Measurements from ENCODE around the gene EXTL2.
"Not testable (repeated sequence)": the region's sequence is repeated elsewhere in the genome, so short reads cannot be mapped to it uniquely, and the experiment has no call there.

Gene EXTL2

DNA sequence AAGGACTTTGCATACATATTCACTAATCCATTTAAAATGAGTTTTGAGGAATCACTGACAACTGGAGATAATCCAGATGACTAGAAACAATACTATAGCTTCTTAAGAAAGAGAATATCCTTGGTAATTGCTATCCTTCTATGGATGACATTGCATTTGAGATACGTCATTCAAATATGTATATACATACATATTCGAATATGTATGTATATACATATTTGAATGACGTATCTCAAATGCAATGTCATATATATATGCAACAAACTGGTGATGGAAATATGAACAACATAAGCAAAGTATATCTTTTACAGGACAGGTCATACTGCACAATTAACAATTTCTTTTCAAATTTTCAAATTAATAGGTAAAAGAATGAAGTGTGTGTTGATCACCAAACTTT is 41.7 kb downstream of the EXTL2 start:
- DNase-seq, result no peak

DNA sequence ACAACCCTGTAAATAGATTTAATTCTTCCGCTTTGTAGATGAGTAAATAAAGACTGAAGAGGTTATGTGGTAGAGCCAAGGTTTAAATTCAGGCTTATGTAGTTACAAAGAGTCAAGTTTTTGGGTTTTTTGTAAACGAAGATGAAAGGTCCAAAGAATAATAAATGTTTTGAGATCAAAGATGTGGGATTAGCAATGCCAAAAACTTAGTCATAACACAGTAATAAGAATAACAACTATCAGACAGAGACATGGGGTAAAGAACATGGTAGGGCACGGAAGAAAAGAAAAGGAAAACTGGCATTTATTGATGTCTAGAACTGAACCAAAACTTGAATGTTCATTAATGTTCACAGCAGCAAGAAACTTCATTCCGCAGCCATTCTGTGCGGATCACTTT is 42.9 kb downstream of the EXTL2 start:
- no peak for DNase-seq

DNA sequence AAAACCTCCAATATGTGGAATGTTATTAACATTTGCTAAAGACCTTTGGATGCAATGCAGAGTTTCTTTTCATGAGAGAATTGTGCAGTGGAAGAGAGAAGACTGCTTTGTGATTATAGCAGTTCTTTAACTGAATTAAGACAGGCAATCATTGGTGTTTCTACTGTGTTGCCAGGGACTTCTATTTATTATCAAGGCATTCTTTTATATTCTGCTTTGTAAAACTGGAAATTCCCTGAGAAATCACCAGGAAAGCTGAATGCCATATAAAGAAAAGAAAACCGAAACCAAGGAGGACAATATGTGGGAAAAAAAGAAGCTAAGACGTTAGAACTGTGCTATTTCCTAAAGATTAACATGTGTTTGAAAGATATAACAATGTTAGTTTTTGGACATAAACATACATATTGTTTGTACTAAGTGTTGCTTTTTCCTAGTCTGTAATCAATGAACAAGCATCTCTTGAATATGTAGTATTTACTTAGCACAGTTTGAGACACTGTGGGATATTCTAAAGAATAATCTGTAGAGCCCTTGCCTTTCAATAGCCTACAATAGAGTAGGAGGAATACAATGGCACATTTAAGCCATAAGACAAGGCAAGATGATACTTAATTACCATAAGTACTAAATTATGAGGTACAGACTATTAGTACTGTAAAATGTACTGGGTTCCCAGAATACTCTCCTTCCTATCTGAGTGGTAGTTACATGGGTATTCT is 47.1 kb downstream of the EXTL2 start:
- no peak for DNase-seq

DNA sequence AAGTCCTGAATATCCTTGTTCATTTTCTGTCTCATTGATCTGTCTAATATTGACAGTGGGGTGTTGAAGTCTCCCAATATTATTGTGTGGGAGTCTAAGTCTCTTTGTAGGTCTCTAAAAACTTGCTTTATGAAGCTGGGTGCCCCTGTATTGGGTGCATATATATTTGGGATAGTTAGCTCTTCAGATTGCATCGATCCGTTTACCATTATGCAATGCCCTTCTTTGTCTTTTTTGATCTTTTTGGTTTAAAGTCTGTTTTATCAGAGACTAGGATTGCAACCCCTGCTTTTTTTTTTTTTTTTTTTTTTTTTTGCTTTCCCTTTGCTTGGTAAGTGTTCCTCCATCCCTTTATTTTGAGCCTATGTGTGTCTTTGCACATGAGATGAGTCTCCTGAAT is 51.5 kb downstream of the EXTL2 start:
- not testable (repeated sequence) for DNase-seq

DNA sequence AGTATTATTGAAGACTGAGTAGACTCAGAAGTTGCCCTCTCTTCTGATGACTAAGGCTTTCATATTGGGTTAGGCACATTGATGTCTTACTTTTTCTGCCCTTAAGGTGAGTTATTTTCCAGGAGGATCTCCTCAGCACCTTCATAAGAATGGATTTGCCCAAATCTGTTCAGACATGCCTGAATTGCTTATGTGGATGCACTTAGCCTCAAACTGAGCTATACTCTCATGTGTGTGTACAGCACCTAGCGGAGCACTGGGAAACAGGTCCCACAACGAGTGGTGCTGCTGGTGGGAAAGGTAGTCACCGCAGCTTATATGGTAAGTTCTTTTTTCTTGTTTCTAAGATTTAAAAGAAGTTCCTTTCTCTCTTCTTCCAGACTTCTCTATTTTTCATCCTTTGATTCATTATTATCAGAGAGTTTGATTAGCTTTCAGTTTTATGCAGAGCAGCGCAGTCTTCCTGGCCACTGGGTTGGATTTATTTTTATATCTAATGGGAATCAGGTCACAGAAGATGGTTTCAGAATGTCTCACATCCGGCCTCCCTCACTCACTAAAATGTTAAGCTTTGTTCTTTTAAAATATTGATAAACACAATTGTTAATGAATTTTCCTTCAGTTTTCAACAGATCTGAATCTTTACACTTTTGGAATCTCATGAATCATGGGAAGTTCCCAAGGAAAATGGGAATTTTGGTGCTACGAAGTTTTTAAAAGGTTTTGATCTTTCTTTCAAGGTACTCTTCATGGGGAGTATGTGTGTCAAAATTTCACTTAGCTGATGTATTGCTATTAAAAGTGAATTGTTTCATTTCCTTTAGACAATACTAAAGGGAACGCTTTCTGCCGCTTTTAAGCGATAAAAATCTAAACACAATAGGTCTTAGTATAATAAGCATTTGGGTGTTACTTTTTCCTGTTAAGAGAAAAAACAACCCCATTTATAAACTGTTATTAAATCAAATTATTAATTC is 58.5 kb downstream of the EXTL2 start:
- no peak for DNase-seq

DNA sequence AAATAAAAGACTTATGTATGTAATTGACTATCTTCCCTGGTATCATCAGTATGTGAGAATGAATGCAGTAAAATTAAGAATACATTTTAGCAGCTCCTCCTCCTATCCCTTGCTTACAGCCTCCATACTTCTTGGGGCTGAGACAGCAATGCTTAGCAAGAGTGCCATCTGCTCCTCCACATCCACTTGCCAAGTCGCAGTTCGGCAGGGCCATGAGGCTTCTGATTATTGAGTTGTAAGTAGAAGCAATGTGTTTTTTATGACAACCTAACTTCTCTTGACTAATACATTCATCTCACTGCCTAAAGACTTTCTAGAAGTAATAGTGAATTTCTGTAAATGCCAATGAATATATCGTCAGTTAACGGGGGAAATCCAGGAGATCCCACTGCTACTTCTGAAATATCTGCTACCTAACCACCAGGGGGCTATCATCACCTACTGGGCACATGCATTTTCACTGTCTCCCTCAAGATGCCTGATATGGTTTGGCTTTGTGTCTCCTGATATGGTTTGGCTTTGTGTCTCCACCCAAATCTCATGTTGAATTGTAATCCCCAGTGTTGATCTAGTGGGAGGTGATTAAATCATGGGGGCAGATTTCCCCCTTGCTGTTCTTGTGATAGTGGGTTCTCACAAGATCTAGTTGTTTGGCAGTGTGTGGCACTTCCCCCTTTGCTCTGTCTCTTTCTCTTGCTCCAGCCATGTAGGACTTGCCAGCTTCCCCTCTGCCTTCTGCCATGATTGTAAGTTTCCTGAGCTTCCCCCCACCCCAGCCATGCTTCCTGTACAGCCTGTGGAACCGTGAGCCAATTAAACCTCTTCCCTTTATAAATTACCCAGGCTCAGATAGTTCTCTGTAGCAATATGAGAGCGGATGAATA is 59.6 kb downstream of the EXTL2 start:
- peak in 1 of 5 donors; percentile 8 for DNase-seq

DNA sequence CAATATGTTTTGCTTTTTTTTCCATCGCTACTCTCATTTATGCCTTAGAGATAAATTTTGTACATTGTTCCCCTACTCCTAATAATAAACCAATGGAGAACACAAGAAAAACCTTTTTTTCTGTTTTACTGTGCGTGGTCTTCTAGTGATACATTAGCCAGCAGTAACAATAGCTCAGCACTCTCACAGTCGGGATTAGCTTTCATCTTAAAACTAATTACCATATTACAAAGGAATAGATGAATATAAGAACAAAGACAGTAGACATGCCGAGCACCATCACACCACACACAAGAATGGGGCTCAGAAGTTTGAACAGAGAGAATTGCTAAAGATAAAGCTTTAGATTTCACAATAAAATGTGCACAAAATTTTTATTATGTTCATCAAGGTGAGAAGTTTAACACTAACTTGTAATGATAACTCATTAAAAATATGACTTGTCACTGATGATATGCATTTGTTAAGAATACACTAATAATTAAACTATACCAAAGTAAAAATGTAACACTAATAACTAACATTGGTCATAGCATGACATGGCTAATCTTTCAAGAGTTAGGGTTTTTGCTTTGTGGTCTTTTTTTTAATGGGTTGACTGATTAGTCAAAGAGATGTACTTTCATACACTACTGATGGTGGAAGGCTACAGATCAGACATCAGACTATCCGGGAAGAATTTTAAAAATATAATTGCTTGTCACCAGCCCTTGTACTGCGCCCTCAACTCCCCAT is 61.8 kb downstream of the EXTL2 start:
- no peak for DNase-seq

DNA sequence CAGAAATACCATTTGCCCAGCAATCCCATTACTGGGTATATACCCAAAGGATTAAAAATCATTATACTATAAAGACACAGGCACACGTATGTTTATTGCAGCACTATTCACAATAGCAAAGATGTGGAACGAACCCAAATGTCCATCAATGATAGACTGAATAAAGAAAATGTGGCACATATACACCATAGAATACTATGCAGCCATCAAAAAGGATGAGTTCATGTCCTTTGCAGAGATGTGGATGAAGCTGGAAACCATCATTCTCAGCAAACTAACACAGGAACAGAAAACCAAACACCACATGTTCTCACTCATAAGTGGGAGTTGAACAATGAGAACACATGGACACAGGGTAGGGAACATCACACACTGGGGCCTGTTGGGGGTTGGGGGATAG is 69.0 kb downstream of the EXTL2 start:
- DNase-seq, result not testable (repeated sequence)
